ENCODE measurements around the gene SCGB3A1. TPM values are rescaled to one million over a fixed set of nuclear protein-coding genes. Genes with fewer than 3 reads are reported as not detected.
A peak's percentile ranks its signal among the peaks of the same experiment; 100 is the strongest.

Gene SCGB3A1
- total RNA-seq, 1 donor from 2014 or later = 86.9 TPM

DNA sequence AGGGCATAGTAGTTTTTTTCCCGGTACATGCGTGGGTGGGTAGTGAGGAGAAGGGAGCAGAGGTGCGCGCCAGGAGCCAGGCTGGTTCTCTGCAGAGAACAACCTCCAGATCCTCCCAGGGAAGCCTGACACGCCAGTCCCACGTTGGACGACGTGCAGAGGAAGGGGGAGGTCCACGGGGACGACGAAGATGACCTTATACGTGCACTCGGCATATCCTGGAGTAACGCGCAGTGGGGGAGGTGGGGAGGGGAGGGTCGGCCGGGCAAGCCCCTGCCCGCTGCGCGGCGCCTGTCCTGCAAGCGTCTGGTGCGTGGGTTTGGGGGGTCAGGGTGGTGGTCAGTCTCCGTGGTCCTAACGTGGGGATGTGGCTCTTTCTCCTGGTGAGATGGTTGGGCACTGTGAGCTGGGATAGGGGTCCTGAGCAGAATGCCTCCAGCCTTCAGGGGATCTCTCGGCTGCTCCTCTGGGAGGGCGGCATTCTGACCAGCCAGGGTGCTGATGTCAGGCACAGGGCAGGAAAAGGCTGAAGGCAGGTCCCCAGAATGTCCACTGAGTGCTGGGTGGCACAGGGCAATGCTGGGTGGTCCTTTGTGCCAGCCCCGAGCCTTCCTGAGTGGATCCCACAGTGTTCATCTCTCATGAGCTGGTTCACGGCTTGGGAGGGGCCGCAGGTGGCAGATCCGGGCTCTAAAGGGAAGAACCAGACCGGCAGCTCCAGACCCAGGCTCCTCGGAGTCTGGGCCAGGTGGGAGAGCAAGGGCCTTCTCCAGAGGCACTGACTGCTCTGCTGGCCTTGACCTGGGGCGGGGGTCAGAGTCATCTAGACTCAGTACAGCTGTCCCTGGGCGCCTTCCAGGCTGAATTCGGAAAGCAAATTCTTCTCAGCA lies 10.5 kb upstream of the SCGB3A1 start:
- TF ChIP-seq, protein P1, sequence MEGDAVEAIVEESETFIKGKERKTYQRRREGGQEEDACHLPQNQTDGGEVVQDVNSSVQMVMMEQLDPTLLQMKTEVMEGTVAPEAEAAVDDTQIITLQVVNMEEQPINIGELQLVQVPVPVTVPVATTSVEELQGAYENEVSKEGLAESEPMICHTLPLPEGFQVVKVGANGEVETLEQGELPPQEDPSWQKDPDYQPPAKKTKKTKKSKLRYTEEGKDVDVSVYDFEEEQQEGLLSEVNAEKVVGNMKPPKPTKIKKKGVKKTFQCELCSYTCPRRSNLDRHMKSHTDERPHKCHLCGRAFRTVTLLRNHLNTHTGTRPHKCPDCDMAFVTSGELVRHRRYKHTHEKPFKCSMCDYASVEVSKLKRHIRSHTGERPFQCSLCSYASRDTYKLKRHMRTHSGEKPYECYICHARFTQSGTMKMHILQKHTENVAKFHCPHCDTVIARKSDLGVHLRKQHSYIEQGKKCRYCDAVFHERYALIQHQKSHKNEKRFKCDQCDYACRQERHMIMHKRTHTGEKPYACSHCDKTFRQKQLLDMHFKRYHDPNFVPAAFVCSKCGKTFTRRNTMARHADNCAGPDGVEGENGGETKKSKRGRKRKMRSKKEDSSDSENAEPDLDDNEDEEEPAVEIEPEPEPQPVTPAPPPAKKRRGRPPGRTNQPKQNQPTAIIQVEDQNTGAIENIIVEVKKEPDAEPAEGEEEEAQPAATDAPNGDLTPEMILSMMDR (IDR thresholded peaks at IDR 0.05) = no peak
- intact Hi-C loops (cut with DNase I) = no loop called here
- no peak overlapping the region for H3K27ac ChIP-seq
- no peaks in the 10 kb centered on the region for H3K4me1 ChIP-seq
- H3K36me3 ChIP-seq = no peaks in the 10 kb centered on the region
- H3K27me3 ChIP-seq = no peaks in the 10 kb centered on the region
- no peaks in the 10 kb centered on the region for H3K9me3 ChIP-seq
- no peak overlapping the region for H3K4me3 ChIP-seq
- ATAC-seq (no peak), DNase-seq (peak; percentile 58)

DNA sequence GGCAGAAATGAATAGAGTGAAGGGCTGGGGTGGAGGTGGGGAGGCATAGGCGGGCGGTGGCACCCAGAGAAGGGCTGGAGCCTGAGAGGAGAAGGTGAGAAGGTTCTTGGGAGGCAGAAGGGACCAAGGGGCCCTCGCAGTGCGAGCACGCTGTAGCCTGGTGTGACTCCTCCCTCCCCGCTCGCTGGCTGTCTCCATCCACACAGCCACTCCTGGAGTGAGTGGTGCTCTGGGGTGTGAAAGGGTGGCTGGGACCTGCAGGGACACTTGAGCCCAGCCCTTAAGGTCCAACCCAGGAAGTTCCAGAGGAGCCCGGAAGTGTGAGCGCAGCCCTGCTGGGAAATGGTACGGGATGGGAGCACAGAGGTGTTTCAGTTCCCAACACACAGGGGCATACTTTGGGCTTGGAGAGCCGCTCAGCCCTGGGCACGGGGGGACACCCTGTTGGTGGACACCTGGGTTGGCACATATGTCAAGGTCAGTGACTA lies 9.3 kb upstream of the SCGB3A1 start:
- Histone ChIP-seq H3K36me3 (no peaks in the 10 kb centered on the region), H3K4me3 (no peak overlapping the region), H3K27me3 (no peaks in the 10 kb centered on the region), H3K4me1 (peaks cover 4% of the 10 kb centered on the region), H3K9me3 (no peaks in the 10 kb centered on the region), H3K27ac (no peak overlapping the region)
- intact Hi-C loops (cut with DNase I) = no loop called here
- TF ChIP-seq, protein P1 (IDR thresholded peaks at IDR 0.05) = no peak
- ATAC-seq = peak; percentile 82
- peak; percentile 82 for DNase-seq

DNA sequence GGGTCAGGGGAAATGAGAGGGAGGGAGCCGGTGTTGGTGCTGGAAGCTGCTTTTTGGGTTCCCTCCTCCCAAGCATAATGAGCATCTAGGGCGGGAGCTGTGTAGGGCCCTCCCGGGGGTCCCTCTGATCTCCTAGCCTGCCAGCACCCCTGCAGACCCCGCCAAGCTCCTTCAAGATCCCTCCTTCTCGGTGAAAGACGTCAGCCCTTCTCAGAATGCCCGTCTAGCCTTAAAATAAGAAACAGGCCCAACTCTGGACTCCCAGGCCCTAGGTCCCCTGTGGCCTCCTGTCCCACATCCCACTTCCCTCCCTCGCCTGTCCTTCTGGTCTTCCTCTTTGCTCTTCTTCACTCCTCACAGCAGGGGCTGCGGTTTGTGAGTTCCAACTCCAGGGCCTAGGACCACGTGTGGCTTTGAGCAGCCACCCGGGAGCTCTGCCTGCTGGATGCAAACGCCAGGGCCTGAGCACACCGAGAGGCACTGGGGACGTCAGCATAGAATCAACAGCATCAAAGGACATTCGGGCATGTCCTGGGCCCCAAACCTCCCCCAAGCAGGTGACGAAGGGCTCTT lies 8.8 kb upstream of the SCGB3A1 start:
- H3K9me3 ChIP-seq = no peaks in the 10 kb centered on the region
- intact Hi-C loops (cut with DNase I) = no loop called here
- TF ChIP-seq, protein P1 (IDR thresholded peaks at IDR 0.05) = no peak
- no peak overlapping the region for H3K4me3 ChIP-seq
- no peak overlapping the region for H3K27ac ChIP-seq
- DNase-seq = no peak
- no peak for ATAC-seq
- no peaks in the 10 kb centered on the region for H3K27me3 ChIP-seq
- peaks cover 4% of the 10 kb centered on the region for H3K4me1 ChIP-seq
- no peaks in the 10 kb centered on the region for H3K36me3 ChIP-seq

DNA sequence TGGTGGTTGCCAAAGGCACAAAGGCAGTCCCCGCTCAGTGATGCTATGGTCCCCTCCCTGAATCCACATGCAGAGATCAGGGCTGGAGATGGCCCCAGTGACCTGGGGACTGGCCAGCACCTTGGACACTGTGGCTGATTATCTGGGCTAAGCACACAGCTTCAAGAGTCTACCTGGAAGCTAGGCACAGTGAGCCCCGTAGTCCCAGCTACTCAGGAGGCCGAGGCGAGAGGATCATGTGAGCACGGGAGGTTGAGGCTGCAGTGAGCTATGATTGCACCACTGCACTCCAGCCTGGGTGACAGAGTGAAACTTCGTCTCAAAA lies 8.3 kb upstream of the SCGB3A1 start:
- Histone ChIP-seq H3K9me3 (no peaks in the 10 kb centered on the region), H3K27ac (no peak overlapping the region), H3K4me3 (no peak overlapping the region), H3K4me1 (peaks cover 4% of the 10 kb centered on the region), H3K36me3 (no peaks in the 10 kb centered on the region), H3K27me3 (no peaks in the 10 kb centered on the region)
- ATAC-seq (no peak), DNase-seq (no peak)
- TF ChIP-seq, protein P1 (IDR thresholded peaks at IDR 0.05) = no peak
- intact Hi-C loops (cut with DNase I) = no loop called here

DNA sequence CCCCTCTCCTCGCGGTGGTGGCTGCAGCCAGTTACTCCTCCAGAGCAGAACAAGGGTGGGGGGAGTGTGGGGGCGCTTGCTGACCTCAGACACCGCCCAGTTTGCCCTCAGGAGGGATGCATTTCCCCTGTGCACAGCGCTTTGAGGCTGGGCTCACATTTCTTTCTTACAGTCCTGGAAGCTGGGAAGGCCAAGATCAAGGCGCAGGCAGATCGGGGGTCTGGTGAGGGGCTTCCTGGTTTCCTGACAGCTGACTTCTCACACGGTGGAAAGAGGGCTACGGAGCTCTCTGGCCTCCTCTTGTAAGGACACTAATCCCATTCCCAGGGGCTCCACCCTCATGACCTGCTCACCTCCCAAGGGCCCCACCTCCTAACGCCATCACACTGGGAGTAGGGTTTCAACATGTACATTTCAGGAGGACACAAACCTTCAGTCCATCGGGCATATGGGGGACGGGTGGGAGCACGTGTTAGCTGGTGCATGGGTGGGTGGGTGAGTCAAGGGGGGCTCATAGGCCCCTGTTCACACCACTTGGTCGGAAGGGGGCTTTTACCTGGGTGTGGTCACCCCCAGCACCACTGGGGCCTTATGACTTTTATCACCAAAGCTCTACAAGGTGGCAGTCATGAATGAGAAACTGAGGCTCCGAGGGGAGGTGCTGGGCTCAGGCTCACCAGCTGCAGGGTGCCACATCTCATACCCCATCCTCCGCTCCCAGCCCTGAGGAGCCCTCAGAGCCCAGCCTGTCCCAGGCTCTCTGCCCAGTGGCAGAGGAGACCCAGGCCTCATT lies 7.7 kb upstream of the SCGB3A1 start:
- no peaks in the 10 kb centered on the region for H3K27me3 ChIP-seq
- TF ChIP-seq, protein P1 (IDR thresholded peaks at IDR 0.05) = no peak
- peaks cover 4% of the 10 kb centered on the region for H3K4me1 ChIP-seq
- no peak overlapping the region for H3K27ac ChIP-seq
- no peak overlapping the region for H3K4me3 ChIP-seq
- no peaks in the 10 kb centered on the region for H3K9me3 ChIP-seq
- intact Hi-C loops (cut with DNase I) = no loop called here
- ATAC-seq (no peak), DNase-seq (peak; percentile 49)
- no peaks in the 10 kb centered on the region for H3K36me3 ChIP-seq
